GM19468 (cell line): ENCODE data around the gene CYSTM1.
A peak's percentile ranks its signal among the peaks of the same experiment; 100 is the strongest.
"Not testable (repeated sequence)": the region's sequence is repeated elsewhere in the genome, so short reads cannot be mapped to it uniquely, and the experiment has no call there.

Source experiments
- ATAC-seq: cut with Tn5 transposase; IDR thresholded peaks from one replicate; pipeline ENCODE4 v1.9.1; 2021; ENCODE audit warnings: mild to moderate bottlenecking, moderate library complexity, moderate number of reproducible peaks; ENCODE audit not compliant: unreplicated experiment; ENCODE audit errors: extremely low read depth

The CYSTM1 gene

GRCh38 chr5:140147460-140147859, 27.5 kb upstream of the CYSTM1 start:
- no peak for ATAC-seq

- ATAC-seq = no peak
These were observed 26.5 kb upstream of the CYSTM1 start for GRCh38 chr5:140148508-140148907.

- ATAC-seq = no peak
These were observed 24.8 kb upstream of the CYSTM1 start for GRCh38 chr5:140150201-140150600.

GRCh38 chr5:140151144-140152021, 23.6 kb upstream of the CYSTM1 start:
- ATAC-seq = no peak

- ATAC-seq = no peak
These were observed 22.7 kb upstream of the CYSTM1 start for GRCh38 chr5:140152022-140152999.

DNA sequence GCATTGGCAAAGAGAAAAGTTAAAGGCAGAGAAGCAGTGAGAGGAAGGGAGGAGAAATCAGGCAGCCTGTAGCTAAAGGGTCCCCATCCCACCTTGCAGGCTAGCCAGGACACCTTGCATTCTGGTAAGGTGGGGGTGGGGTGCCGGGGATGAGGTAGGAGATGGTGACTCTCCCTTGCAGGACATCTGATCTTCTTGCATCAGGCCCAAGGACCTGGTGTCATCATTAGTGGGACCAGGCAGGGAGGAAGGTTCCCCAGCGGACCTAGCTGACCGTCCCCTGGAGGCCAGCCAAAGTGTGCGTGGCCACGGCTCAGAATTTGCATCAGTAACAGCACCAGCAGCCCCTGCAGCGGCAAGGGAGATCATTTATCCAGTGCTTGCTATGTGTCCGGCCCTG, 21.7 kb upstream of the CYSTM1 start:
- no peak for ATAC-seq

GRCh38 chr5:140153905-140154304, 21.1 kb upstream of the CYSTM1 start:
- no peak for ATAC-seq

GRCh38 chr5:140154710-140155381, 20.1 kb upstream of the CYSTM1 start:
- not testable (repeated sequence) for ATAC-seq

- peak; percentile 74 for ATAC-seq
These were observed 17.8 kb upstream of the CYSTM1 start for GRCh38 chr5:140157032-140157781.

DNA sequence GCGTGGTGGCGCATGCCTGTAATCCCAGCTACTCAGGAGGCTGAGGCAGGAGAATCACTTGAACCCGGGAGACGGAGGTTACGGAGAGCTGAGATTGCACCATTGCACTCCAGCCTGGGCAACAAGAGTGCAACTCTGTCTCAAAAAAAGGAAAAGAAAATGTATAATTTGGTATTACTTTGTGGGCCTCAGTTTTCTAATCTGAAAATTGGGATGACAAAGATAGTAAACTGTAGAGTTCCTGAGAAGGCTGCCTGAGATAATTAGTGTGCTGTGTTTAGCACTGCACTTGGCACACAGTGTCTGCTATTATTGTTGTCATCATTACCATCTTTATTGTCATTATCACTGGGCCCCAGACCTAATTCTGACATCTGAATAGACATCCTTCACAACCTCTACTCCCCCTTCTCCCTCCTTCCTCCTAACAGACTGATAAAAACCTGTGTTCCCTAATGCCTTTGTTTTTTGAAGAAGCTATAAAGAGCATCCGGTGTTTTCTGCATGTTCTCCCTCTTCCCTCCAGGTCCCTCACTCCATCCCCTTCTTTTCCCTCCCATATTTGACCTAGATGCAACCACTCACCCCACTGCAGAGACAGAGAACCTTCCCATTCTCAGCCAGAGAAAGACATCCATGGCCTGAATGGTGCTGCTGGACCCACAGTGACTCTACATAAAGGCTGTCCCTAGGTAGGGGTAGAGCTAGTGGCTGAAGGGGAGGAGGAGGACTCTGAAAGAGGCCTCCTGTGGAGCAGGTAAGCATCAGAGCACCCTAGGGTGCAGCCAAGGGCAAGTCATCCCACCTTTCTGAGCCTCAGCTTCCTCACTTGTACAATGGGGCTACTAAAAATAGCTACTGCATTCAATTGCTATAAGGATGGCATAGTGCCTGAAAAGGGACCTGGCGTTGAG, 15.7 kb upstream of the CYSTM1 start:
- no peak for ATAC-seq

DNA sequence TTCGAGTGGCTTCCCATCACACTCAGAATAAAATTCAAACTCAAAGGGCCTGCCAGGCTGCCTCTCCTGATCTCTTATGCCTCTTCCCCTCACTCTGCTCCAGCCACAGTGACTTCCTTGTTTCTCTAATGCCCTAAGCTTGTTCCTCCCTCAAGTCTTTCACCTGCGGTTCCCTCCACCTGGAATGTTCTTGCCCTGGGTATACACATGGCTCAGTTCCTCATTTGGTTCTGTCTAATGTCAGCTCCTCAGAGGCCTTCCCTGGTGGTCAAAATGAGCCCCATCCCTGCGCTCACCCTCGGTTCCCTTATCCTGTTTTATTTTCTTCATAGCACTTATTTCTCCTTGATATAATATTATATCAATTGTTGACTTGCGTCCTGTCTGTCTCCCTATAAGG, 12.7 kb upstream of the CYSTM1 start:
- ATAC-seq = no peak

GRCh38 chr5:140162781-140163180, 12.2 kb upstream of the CYSTM1 start:
- no peak for ATAC-seq

DNA sequence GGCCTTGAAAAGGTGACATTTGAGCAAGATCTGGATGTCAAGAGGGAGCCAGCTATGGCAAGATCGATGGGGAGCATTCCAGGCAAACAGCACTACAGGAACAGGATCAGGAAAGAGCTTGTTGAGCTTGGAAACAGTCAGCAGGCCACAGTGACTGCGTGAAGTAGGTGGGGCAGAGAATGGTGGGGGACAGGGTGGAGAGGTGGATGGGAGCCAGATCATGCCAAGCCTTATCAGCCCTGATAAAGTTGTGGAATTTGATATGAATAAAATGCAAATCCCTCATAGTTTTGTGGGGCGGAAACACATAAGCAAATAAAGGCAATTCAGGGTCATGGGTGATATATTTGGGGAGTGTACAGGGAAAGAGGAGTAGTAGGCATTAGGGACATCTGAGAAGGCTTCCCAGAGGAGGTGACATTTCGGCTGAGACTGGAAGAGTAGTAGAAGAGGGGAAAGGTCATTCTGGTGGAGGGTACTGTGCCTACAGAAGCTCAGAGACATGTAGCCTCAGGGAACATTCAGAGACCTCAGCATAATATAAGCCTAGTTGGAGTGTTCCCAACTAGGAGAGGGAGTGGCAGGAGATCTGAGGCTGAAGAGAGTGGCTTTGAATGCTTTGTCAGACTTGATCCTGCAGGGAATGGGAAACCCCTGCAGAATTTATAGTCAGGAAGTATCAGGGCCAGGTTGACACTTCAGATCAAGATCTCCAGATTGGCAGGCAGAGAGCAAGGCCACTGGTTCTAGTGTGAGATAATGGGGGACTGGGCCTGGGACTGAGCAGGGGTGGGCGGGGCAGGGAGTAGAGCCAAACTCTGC, 9.7 kb upstream of the CYSTM1 start:
- no peak for ATAC-seq

DNA sequence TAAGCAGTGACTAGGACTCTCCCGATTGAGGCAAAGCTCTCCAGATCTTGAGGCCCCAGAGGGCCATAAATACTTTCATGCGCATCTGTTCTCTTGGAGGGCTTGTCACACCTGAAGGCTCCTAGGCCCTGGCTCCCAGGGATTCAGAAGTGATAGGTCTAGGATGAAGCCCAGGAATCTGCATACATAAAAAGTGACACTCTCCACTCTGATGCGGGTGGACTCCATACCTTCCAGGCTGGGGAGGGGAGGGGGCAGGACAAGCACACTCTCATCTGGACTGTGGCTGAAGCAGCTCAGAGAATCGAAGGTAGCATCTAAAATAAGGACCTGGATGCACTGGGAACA, 9.1 kb upstream of the CYSTM1 start:
- ATAC-seq = no peak

DNA sequence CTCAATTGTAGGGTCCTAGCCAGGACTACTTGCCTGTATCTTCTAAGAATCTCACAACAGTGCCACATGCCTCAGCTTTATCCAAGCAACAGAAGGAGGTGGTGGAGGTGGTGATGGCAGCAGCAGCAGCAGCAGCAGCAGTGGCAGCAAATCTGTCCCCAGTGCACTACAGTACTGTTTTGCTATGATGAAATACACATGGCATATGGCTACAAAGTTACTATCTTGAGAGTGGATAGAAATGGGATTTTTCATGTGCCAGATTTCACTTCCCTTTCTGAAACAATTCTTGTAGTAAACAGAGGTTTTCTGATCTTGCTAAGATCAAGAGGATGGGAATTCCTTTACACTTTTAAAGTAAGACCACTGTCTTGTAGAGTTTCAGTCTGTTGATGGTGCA, 8.1 kb upstream of the CYSTM1 start:
- no peak for ATAC-seq

- ATAC-seq = no peak
These were observed 6.6 kb upstream of the CYSTM1 start for GRCh38 chr5:140168371-140168770.

DNA sequence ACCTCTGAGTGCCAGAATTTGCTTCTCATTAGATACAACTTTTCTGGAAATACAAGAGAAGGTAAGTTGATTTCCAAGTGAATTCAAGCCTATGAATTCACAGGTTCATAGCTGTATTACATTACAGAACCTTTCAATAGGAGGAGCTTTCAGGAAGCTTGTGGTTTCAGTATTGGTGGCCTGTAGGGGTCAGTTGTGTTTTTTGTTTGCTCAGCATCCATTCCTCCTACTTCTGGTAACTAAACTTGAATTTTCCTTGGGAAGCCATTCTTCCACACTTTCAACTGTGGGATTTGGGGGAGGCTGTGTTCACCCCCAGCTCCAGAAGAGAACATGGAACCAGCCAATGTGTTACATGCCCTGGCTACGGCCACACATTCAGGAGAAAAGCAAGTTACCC, 5.6 kb upstream of the CYSTM1 start:
- ATAC-seq = no peak

GRCh38 chr5:140172483-140172882, 2.5 kb upstream of the CYSTM1 start:
- ATAC-seq = no peak
